Measurements from ENCODE around the gene CHMP6.

CHMP6 gene

GRCh38 chr17:80965606-80966005 lies 26.0 kb upstream of the CHMP6 start:
- DNase-seq (ENCODE audit: low read depth) = no peak
- in situ Hi-C loops (cut with HindIII; ENCODE audit: low sequenced_read_pairs) = loop anchor here (25.0 kb wide), 1 partner anchor 528 kb away; no protein-coding TSS in a partner anchor
- no peak overlapping the region for H3K4me3 ChIP-seq (ENCODE audit: low read depth, low read length)
- no peak for TF ChIP-seq CTCF (IDR thresholded peaks at IDR 0.05; ENCODE audit: low read depth, low read length, missing control alignments)

DNA sequence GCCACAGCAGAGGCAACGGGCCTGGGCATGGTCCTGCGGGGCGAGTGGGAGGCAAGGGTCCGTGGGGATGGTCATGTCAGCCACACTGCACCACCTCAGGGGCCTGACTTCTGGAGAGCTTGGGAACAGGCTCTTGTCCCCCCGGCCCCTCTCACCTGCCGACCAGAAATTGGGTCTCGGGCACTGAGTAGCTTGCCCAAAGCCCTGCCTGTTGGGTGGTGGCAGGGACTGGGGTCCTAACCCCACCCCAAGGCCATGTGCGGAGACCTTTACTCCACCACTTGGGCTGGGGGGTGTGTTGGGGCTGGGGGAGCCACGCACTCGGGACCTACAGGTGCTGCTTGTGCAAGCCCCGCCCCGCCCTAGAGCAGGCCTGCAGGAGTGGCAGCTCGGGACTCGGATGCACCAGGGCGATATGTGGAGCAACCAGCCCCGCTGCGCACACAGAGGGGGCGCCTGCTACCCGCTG lies 24.2 kb upstream of the CHMP6 start:
- in situ Hi-C loops (cut with HindIII; ENCODE audit: low sequenced_read_pairs) = loop anchor here (25.0 kb wide), 1 partner anchor 530 kb away; no protein-coding TSS in a partner anchor
- no peak overlapping the region for H3K4me3 ChIP-seq (ENCODE audit: low read depth, low read length)
- no peak for DNase-seq (ENCODE audit: low read depth)
- no peak for TF ChIP-seq CTCF (IDR thresholded peaks at IDR 0.05; ENCODE audit: low read depth, low read length, missing control alignments)

DNA sequence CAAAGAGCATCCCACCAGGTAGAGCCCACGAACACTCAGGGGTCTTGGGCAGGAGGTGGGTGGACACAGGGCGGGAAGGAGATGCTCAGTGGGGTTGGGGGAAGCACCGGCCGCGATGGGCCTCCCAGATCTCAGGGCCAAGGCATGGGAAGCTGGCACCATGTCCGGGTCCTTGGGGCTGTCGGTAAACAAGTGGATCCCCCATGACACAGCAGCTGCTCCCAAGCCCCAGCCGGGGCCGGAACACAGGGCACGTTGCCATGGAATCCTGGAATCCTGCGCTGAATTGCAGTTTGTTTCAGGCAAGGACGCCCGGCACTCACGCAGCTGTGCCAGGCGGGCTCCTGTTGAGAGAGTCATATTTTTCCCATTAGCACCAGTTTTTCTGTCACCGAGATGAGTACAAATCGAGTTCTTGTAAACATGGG lies 23.0 kb upstream of the CHMP6 start:
- no peak for TF ChIP-seq CTCF (IDR thresholded peaks at IDR 0.05; ENCODE audit: low read depth, low read length, missing control alignments)
- DNase-seq (ENCODE audit: low read depth) = no peak
- H3K4me3 ChIP-seq (ENCODE audit: low read depth, low read length) = no peak overlapping the region
- in situ Hi-C loops (cut with HindIII; ENCODE audit: low sequenced_read_pairs) = loop anchor here (25.0 kb wide), 1 partner anchor 531 kb away; no protein-coding TSS in a partner anchor

GRCh38 chr17:80969030-80969673 lies 22.5 kb upstream of the CHMP6 start:
- in situ Hi-C loops (cut with HindIII; ENCODE audit: low sequenced_read_pairs) = loop anchor here (25.0 kb wide), 1 partner anchor 532 kb away; no protein-coding TSS in a partner anchor
- H3K4me3 ChIP-seq (ENCODE audit: low read depth, low read length) = no peak overlapping the region
- DNase-seq (ENCODE audit: low read depth) = no peak
- TF ChIP-seq CTCF (IDR thresholded peaks at IDR 0.05; ENCODE audit: low read depth, low read length, missing control alignments) = no peak

- TF ChIP-seq CTCF (IDR thresholded peaks at IDR 0.05; ENCODE audit: low read depth, low read length, missing control alignments) = no peak
- in situ Hi-C loops (cut with HindIII; ENCODE audit: low sequenced_read_pairs) = loop anchor here (25.0 kb wide), 1 partner anchor 532 kb away; no protein-coding TSS in a partner anchor
- no peak for DNase-seq (ENCODE audit: low read depth)
- H3K4me3 ChIP-seq (ENCODE audit: low read depth, low read length) = no peak overlapping the region
Measured at GRCh38 chr17:80969674-80970043, 22.0 kb upstream of the CHMP6 start.

GRCh38 chr17:80970044-80970761 lies 21.4 kb upstream of the CHMP6 start:
- in situ Hi-C loops (cut with HindIII; ENCODE audit: low sequenced_read_pairs) = loop anchor here (25.0 kb wide), 1 partner anchor 533 kb away; no protein-coding TSS in a partner anchor
- DNase-seq (ENCODE audit: low read depth) = no peak
- H3K4me3 ChIP-seq (ENCODE audit: low read depth, low read length) = no peak overlapping the region
- peak; percentile 55 for TF ChIP-seq CTCF (IDR thresholded peaks at IDR 0.05; ENCODE audit: low read depth, low read length, missing control alignments)

Data from astrocyte of the cerebellum (primary cell).